Right ventricle myocardium superior (tissue), 1 donor: Measurements from ENCODE around the gene PTPRN2. TPM values are rescaled to one million over a fixed set of nuclear protein-coding genes. Genes with fewer than 3 reads are reported as not detected.
"Not testable (repeated sequence)": the region's sequence is repeated elsewhere in the genome, so short reads cannot be mapped to it uniquely, and the experiment has no call there.

ENCODE experiments used
- ATAC-seq: fragments of 200-7000 bp; cut with Tn5 transposase; one replicate; pipeline ENCODE4 v1.9.1; 2020; ENCODE audit warnings: mild to moderate bottlenecking; ENCODE audit not compliant: poor library complexity
- DNase-seq: peaks from one replicate; pipeline ENCODE4 v3.0.0-alpha.2; 2020
- intact Hi-C: fragments of 100-400 bp; cut with DNase I; formaldehyde crosslinking; loops from one replicate; pipeline ENCODE4 v1.11.2; 2022
- total RNA-seq: library from RNA; stranded (reverse); fragmentation: NEBNext Ultra II Directional; extraction: Animal tissue kit (Norgen Biotek cat#: 25700); gene quantifications from one replicate; pipeline ENCODE4 v1.2.1, GENCODE V29; 2021
- donor health status: DM: no; HTN: yes; CAD: no; lungs with severe emphysema.

Gene PTPRN2
- total RNA-seq, 1 donor from 2014 or later: 1.2 TPM

- ATAC-seq (no peak), DNase-seq (no peak)
- intact Hi-C loops: no loop called here
These were observed 144.5 kb downstream of the PTPRN2 start for GRCh38 chr7:158443014-158443687.

GRCh38 chr7:158442260-158442659 lies 145.4 kb downstream of the PTPRN2 start:
- intact Hi-C loops: no loop called here
- DNase-seq (no peak), ATAC-seq (no peak)

GRCh38 chr7:158439035-158439434 lies 148.6 kb downstream of the PTPRN2 start:
- no peak for ATAC-seq
- intact Hi-C loops: no loop called here
- no peak for DNase-seq

- DNase-seq (no peak), ATAC-seq (peak; percentile 27)
- intact Hi-C loops: no loop called here
These were observed 155.0 kb downstream of the PTPRN2 start for GRCh38 chr7:158432369-158433341.

GRCh38 chr7:158431941-158432347 lies 155.7 kb downstream of the PTPRN2 start:
- DNase-seq (peak; percentile 68), ATAC-seq (peak; percentile 88)
- intact Hi-C loops: no loop called here

- intact Hi-C loops: no loop called here
- no peak for ATAC-seq
- DNase-seq: no peak
These were observed 156.3 kb downstream of the PTPRN2 start for GRCh38 chr7:158431055-158431940.

GRCh38 chr7:158430308-158431034 lies 157.2 kb downstream of the PTPRN2 start:
- intact Hi-C loops: no loop called here
- ATAC-seq: no peak
- no peak for DNase-seq

GRCh38 chr7:158428837-158429753 lies 158.5 kb downstream of the PTPRN2 start:
- intact Hi-C loops: no loop called here
- DNase-seq (no peak), ATAC-seq (no peak)

GRCh38 chr7:158428131-158428836 lies 159.3 kb downstream of the PTPRN2 start:
- ATAC-seq (no peak), DNase-seq (no peak)

GRCh38 chr7:158425676-158426075 lies 161.9 kb downstream of the PTPRN2 start:
- ATAC-seq, intact Hi-C loops, DNase-seq: not testable (repeated sequence)

More at GRCh38 chr7:158428131-158428836, 159.3 kb downstream of the PTPRN2 start:
- intact Hi-C loops: no loop called here

GRCh38 chr7:158424531-158424930 lies 163.1 kb downstream of the PTPRN2 start:
- ATAC-seq: no peak
- DNase-seq: no peak
- intact Hi-C loops: no loop called here

GRCh38 chr7:158424011-158424410 lies 163.6 kb downstream of the PTPRN2 start:
- DNase-seq (no peak), ATAC-seq (no peak)
- intact Hi-C loops: no loop called here

- intact Hi-C loops: no loop called here
- DNase-seq (no peak), ATAC-seq (no peak)
These were observed 164.6 kb downstream of the PTPRN2 start for GRCh38 chr7:158422887-158423560.

GRCh38 chr7:158422196-158422886 lies 165.3 kb downstream of the PTPRN2 start:
- intact Hi-C loops: no loop called here
- ATAC-seq (no peak), DNase-seq (no peak)

- DNase-seq: no peak
- intact Hi-C loops: no loop called here
- ATAC-seq: no peak
These were observed 166.3 kb downstream of the PTPRN2 start for GRCh38 chr7:158421361-158421760.
